Endothelial cell of umbilical vein (primary cell): ENCODE measurements around the gene NR1H3. TPM values are rescaled to one million over a fixed set of nuclear protein-coding genes. Genes with fewer than 3 reads are reported as not detected.

Experiments used
- BruUV-seq: library from RNA; stranded (reverse); fragments of 400-500 nt; replicated peaks from 2 replicates; lab custom pipeline; 2021; lab: Mats Ljungman, UMichigan
- CTCF ChIA-PET: fragments of 300-600, 350-600 bp; sonication (Branson Sonifier 250); formaldehyde crosslinking; loops from one replicate; lab custom pipeline; 2021; ENCODE audit warnings: antibody characterized with exemption, inconsistent platforms; lab: Charles Lee
- POLR2A ChIA-PET: fragments of 300-600, 350-600 bp; sonication (Branson Sonifier 250); formaldehyde crosslinking; loops from one replicate; lab custom pipeline; 2021; ENCODE audit warnings: antibody characterized with exemption, inconsistent platforms; lab: Charles Lee
- DNase-seq: peaks from one replicate; pipeline ENCODE4 v3.0.0-alpha.2; 2011; ENCODE audit warnings: low read depth, low spot score
- FAIRE-seq: peaks from 2 replicates; lab custom pipeline; 2011; peaks lifted over from hg19 to GRCh38; lab: Jason Lieb, UNC
- H2AFZ ChIP-seq: 2 replicates; pipeline ENCODE4 v1.6.0; 2012; ENCODE audit warnings: low read depth, low read length, control low read depth, inconsistent platforms
- H3K27ac ChIP-seq: 2 replicates; pipeline ENCODE4 v1.5.1; 2011; ENCODE audit warnings: low read depth, mild to moderate bottlenecking, control low read depth, low read length, moderate library complexity; ENCODE audit not compliant: insufficient read depth
- H3K27me3 ChIP-seq, 2 experiments: 2 replicates each; pipeline versions ENCODE4 v1.6.0 to v1.6.1; 2011; ENCODE audit warnings: low read length in 2 of 2, mixed read lengths in 1 of 2; ENCODE audit not compliant: control insufficient read depth in 2 of 2, insufficient read depth in 2 of 2
- H3K36me3 ChIP-seq, 2 experiments: 2 replicates in 1 of 2; 3 replicates in 1 of 2; pipeline ENCODE4 v1.5.1; 2011; ENCODE audit warnings: low read length in 2 of 2, mild to moderate bottlenecking in 1 of 2, moderate library complexity in 1 of 2; ENCODE audit not compliant: control insufficient read depth in 2 of 2, insufficient read depth in 2 of 2; ENCODE audit errors: extremely low read depth in 1 of 2
- H3K4me1 ChIP-seq: 3 replicates; pipeline ENCODE4 v1.5.1; 2011; ENCODE audit warnings: mild to moderate bottlenecking, low read length; ENCODE audit not compliant: control insufficient read depth, insufficient read depth; ENCODE audit errors: extremely low read depth
- H3K4me2 ChIP-seq: 2 replicates; pipeline ENCODE4 v1.6.1; 2011; ENCODE audit warnings: low read length, control low read depth, mixed read lengths; ENCODE audit not compliant: insufficient read depth
- H3K4me3 ChIP-seq, 3 experiments: fragments of 200-600 bp in 1 of 3; sonication (generic), shearing (Covaris generic) in 1 of 3; replicated peaks in 1 of 3; 2 replicates each; pipeline ENCODE4 v1.5.1; 2011 to 2016; ENCODE audit warnings: control low read depth in 3 of 3, low read length in 3 of 3, mild to moderate bottlenecking in 2 of 3, inconsistent platforms in 1 of 3, low read depth in 1 of 3, moderate library complexity in 1 of 3; ENCODE audit not compliant: insufficient read depth in 1 of 3
- H3K79me2 ChIP-seq: 2 replicates; pipeline ENCODE4 v1.6.0; 2012; ENCODE audit warnings: low read length, inconsistent platforms; ENCODE audit not compliant: control insufficient read depth, insufficient read depth
- H3K9ac ChIP-seq: replicated peaks from 2 replicates; pipeline ENCODE3; 2011; ENCODE audit warnings: low read length, control low read depth; ENCODE audit not compliant: insufficient read depth; ENCODE audit errors: extremely low read depth
- H3K9me1 ChIP-seq: replicated peaks from 3 replicates; pipeline ENCODE4 v1.6.0; 2011; ENCODE audit warnings: mild to moderate bottlenecking, low read length; ENCODE audit not compliant: control insufficient read depth, insufficient read depth; ENCODE audit errors: extremely low read depth
- H3K9me3 ChIP-seq: replicated peaks from 2 replicates; pipeline ENCODE4 v1.5.1; 2012; ENCODE audit warnings: low read length, inconsistent platforms; ENCODE audit not compliant: control insufficient read depth, insufficient read depth
- H4K20me1 ChIP-seq: replicated peaks from 2 replicates; pipeline ENCODE3; 2011; ENCODE audit warnings: mild to moderate bottlenecking, low read length; ENCODE audit not compliant: control insufficient read depth, insufficient read depth; ENCODE audit errors: extremely low read depth
- EZH2 ChIP-seq: IDR thresholded peaks from 2 replicates; pipeline ENCODE4 v1.6.1; 2012; ENCODE audit warnings: borderline replicate concordance, low read depth, mild to moderate bottlenecking, moderate library complexity, low read length, inconsistent platforms; ENCODE audit not compliant: severe bottlenecking
- FOS ChIP-seq: IDR thresholded peaks from 2 replicates; pipeline ENCODE4 v1.6.1; 2011; ENCODE audit warnings: mild to moderate bottlenecking, low read length, moderate library complexity, borderline replicate concordance; ENCODE audit not compliant: insufficient read depth
- GATA2 ChIP-seq: IDR thresholded peaks from 2 replicates; pipeline ENCODE4 v1.7.0; 2011; ENCODE audit warnings: low read depth, mild to moderate bottlenecking, moderate library complexity, mixed read lengths, low read length; ENCODE audit not compliant: insufficient read length, insufficient read depth
- JUN ChIP-seq: IDR thresholded peaks from 2 replicates; pipeline ENCODE4 v1.6.1; 2011; ENCODE audit warnings: borderline replicate concordance, low read depth; ENCODE audit not compliant: insufficient read length, insufficient read depth
- POLR2AphosphoS5 ChIP-seq: IDR thresholded peaks from 2 replicates; pipeline ENCODE4 v1.6.1; 2012; ENCODE audit warnings: low read depth, mild to moderate bottlenecking, control low read depth, low read length, moderate library complexity; ENCODE audit not compliant: insufficient read depth
- dilution Hi-C: fragments of 300-500 bp; cut with MboI; formaldehyde crosslinking; loops from one replicate; pipeline ENCODE4 v1.15.0; 2019; ENCODE audit warnings: low sequenced_read_pairs; ENCODE audit not compliant: extremely low pct_ligation_motif_present
- intact Hi-C: fragments of 100-400 bp; cut with micrococcal nuclease; formaldehyde crosslinking; loops from one replicate; pipeline ENCODE4 v1.10.0; 2022
- polyA plus RNA-seq, 4 experiments: library from polyadenylated mRNA; depleted of rRNA in 3 of 4; stranded (reverse) in 3 of 4; unstranded in 1 of 4; fragments of >200 nt; gene quantifications; 2 replicates each; pipeline versions ENCODE4 v1.2.1 to v1.2.3, GENCODE V29; 2011 to 2012; ENCODE audit warnings: missing spikeins in 1 of 4
- total RNA-seq: library from RNA; stranded (reverse); gene quantifications from 2 replicates; pipeline ENCODE4 v1.2.3, GENCODE V29; 2021
- TF ChIP-seq, protein P1 (sequence below), 2 donors: IDR thresholded peaks; 1 replicate in 1 of 2; 2 replicates in 1 of 2; pipeline ENCODE4 v1.5.1; 2011; ENCODE audit warnings: low read length in 2 of 2, mild to moderate bottlenecking in 2 of 2, moderate library complexity in 2 of 2, control low read depth in 1 of 2, inconsistent platforms in 1 of 2, low read depth in 1 of 2; ENCODE audit not compliant: insufficient read depth in 1 of 2; ENCODE audit errors: extremely low read depth in 1 of 2
- TF ChIP-seq, protein P2 (sequence below): IDR thresholded peaks from 2 replicates; pipeline ENCODE4 v1.6.1; 2011; ENCODE audit not compliant: insufficient read depth, insufficient read length

Gene NR1H3
- total and polyA plus RNA-seq, 2 donors (not counting 3 experiments of a cell fraction or from before 2014, with no cell fraction given), result 9.8 to 16.3 TPM

DNA sequence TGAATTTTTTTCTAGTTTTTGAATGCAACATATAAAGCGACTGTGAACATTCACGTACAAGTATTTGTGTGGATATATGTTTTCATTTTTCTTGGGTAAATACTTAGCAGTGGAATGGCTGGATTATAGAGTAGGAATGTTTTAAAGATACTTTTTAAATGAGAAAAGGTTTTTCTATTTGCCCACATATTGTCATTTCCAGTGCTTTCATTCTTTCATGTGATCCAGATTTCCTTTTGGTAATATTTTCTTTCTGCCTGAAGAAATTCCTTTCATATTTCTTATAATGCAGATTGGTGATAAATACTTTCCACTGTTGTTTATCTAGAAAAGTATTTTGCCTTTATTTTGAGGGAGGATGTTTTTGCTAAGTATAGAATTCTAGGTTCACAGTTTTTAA is 35.1 kb upstream of the NR1H3 start:
- Histone ChIP-seq H3K9me3 (no peaks in the 10 kb centered on the region), H3K27me3 (no peaks in the 10 kb centered on the region), H3K9me1 (no peaks in the 10 kb centered on the region), H3K4me1 (peaks cover 32% of the 10 kb centered on the region), H3K27ac (no peak overlapping the region), H3K4me3 (no peak overlapping the region), H3K36me3 (no peaks in the 10 kb centered on the region), H3K4me2 (no peak overlapping the region), H2AFZ (no peak overlapping the region), H4K20me1 (no peaks in the 10 kb centered on the region), H3K9ac (no peak overlapping the region), H3K79me2 (peaks cover 21% of the 10 kb centered on the region)
- TF ChIP-seq, protein P1, sequence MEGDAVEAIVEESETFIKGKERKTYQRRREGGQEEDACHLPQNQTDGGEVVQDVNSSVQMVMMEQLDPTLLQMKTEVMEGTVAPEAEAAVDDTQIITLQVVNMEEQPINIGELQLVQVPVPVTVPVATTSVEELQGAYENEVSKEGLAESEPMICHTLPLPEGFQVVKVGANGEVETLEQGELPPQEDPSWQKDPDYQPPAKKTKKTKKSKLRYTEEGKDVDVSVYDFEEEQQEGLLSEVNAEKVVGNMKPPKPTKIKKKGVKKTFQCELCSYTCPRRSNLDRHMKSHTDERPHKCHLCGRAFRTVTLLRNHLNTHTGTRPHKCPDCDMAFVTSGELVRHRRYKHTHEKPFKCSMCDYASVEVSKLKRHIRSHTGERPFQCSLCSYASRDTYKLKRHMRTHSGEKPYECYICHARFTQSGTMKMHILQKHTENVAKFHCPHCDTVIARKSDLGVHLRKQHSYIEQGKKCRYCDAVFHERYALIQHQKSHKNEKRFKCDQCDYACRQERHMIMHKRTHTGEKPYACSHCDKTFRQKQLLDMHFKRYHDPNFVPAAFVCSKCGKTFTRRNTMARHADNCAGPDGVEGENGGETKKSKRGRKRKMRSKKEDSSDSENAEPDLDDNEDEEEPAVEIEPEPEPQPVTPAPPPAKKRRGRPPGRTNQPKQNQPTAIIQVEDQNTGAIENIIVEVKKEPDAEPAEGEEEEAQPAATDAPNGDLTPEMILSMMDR (IDR thresholded peaks at IDR 0.05; ENCODE audit: extremely low read depth in 1 of 2, insufficient read depth in 1 of 2, low read depth in 1 of 2, low read length in 2 of 2), result no peak
- DNase-seq, result peak; percentile 29
- FAIRE-seq, result no peak
- ChIA-PET POLR2A (interaction anchor here (0.8 kb wide), 1 partner anchor 16 kb away, joined by 4 read pairs; no protein-coding TSS in a partner anchor), CTCF (interaction anchor here (1.0 kb wide), 1 partner anchor 132 kb away, joined by 3 read pairs; no protein-coding TSS in a partner anchor)
- intact Hi-C loops, result no loop called here
- BruUV-seq, result no TSS peak
- dilution Hi-C loops, result no loop called here

DNA sequence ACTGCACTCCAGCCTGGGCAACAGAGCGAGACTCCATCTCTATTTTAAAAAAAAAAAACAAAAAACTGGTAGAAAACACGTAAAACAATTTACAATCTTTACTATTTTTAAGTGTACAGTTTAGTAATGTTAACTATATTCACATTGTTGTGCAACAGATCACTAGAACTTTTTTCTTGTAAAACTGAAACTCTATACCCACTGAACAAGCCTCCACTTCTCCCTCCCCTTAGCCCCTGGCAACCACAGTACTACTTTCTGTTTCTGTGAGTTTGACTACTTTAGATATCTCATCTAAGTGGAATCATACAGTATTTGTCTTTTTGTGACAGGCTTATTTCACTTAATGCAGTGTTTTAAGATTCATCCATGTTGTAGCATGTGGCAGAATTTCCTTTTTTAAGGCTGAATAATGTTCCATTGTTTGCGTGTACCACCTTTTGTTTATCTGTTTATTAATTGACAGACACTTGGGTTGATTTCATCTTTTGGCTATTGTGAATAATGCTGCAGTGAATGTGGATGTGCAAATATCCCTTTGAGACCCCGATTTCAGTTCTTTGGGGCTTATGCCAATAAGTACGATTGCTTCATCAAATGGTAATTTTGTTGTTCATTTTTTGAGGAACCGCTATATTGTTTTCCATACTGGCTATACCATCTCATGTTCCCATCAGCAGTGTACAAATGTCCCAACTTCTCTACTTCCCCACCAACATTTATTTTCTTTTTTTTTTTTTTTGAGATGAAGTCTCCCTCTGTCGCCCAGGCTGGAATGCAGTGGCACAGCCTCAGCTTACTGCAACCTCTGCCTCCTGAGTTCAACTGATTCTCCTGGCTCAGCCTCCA is 32.0 kb upstream of the NR1H3 start:
- CTCF ChIA-PET, result interaction anchor here (1.0 to 1.2 kb wide), 2 partner anchors 11 to 40 kb away, joined by 3 read pairs; partner anchors contain the start of gene DDB2
- H3K9ac ChIP-seq, result no peak overlapping the region
- H3K27me3 ChIP-seq, result no peaks in the 10 kb centered on the region
- no peaks in the 10 kb centered on the region for H3K9me1 ChIP-seq
- H3K4me2 ChIP-seq, result no peak overlapping the region
- H3K79me2 ChIP-seq, result peaks cover 8% of the 10 kb centered on the region
- H3K4me3 ChIP-seq, result no peak overlapping the region
- no peak for TF ChIP-seq GATA2
- TF ChIP-seq EZH2, result no peak
- TF ChIP-seq FOS, result no peak
- TF ChIP-seq, protein P1 (IDR thresholded peaks at IDR 0.05; ENCODE audit: extremely low read depth in 1 of 2, insufficient read depth in 1 of 2, low read depth in 1 of 2, low read length in 2 of 2), result no peak
- TF ChIP-seq POLR2AphosphoS5, result no peak
- no peak for TF ChIP-seq JUN
- TF ChIP-seq, protein P2, sequence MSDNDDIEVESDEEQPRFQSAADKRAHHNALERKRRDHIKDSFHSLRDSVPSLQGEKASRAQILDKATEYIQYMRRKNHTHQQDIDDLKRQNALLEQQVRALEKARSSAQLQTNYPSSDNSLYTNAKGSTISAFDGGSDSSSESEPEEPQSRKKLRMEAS, result no peak
- FAIRE-seq (no peak), DNase-seq (no peak)
- dilution Hi-C loops, result no loop called here
- no peak overlapping the region for H2AFZ ChIP-seq
- H3K4me1 ChIP-seq, result peaks cover 5% of the 10 kb centered on the region
- BruUV-seq, result no TSS peak
- no peaks in the 10 kb centered on the region for H3K9me3 ChIP-seq
- peaks cover 4 to 9% of the 10 kb centered on the region in 2 experiments for H3K36me3 ChIP-seq
- intact Hi-C loops, result no loop called here
- no peak overlapping the region for H3K27ac ChIP-seq
- POLR2A ChIA-PET, result no interaction called here
- no peaks in the 10 kb centered on the region for H4K20me1 ChIP-seq
